Measurements from ENCODE around the gene SULT4A1. TPM values are rescaled to one million over a fixed set of nuclear protein-coding genes. Genes with fewer than 3 reads are reported as not detected.

The SULT4A1 gene
- polyA plus RNA-seq, 2 of the 4 experiments (the other 2 are of a cell fraction) = not detected

DNA sequence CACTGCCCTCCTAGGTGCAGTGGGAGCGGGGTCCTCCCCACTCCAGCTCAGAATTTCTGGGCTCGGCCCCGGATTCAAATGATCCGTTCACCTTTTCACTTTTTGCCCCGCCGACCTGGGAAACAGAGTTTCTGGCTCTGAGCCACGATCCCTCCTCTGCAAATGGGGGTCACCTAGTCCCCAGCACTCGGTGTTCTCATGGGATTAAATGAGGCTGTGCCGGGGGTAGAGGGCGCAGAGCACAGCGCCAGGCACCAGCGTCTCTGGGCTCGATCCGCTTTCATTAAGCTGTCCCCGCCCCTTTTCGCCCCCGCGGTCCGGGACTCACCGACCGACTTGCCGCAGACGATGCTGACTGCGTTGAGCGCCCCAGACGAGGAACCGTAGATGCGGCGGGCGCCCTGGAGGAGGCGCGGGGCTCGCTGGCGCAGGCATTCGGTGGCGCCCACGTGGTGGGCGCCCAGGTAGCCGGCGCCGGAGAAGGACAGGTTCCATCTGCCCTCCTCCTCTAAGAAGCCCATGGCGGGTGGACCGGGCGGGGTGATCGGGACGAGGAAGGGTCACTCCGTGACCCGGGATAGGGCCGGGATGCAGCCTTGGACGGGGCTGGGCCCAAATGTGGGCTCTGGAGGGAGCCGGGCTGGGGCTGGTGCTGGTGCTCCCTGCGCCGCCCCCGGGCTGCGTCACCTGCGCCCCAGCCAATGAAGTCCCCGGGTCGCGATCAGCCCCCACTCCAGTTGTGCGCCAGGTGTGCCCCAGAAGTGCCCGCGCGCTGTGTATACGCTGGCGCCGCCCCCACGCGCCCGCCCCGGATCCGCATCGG, 29.3 kb upstream of the SULT4A1 start, which contains the start of gene PNPLA5:
TSS of gene PNPLA5 (minus strand) at position 654 of the 823 bp plus-strand sequence. CDS start at position 521, 133 bp downstream.
- Histone ChIP-seq H3K4me3 (peak within 1 kb of the TSS; percentile 13; the same call in 1 of the 3 replicates), H3K4me1 (peaks cover 3% of the 10 kb centered on the region; the same call in 2 of the 3 replicates), H3K27ac (no peak within 1 kb of the TSS), H3K4me2 (peak within 1 kb of the TSS; percentile 51), H3K9me3 (no peaks in the 10 kb centered on the region)
- no peak for DNase-seq (ENCODE audit: low read depth in 1 of 2, low spot score in 1 of 2)
- 30% methylated on average over 12 of the region's 72 CpGs for WGBS (ENCODE audit: missing lambda C conversion rate)
- no peak for FAIRE-seq
- ATAC-seq = no peak
- ChIA-PET CTCF (interaction anchor here (1.0 to 1.5 kb wide), 2 partner anchors 12 to 54 kb away, joined by 3 to 4 read pairs; no protein-coding TSS in a partner anchor), POLR2A (no interaction called here)
- TF ChIP-seq, protein P1, sequence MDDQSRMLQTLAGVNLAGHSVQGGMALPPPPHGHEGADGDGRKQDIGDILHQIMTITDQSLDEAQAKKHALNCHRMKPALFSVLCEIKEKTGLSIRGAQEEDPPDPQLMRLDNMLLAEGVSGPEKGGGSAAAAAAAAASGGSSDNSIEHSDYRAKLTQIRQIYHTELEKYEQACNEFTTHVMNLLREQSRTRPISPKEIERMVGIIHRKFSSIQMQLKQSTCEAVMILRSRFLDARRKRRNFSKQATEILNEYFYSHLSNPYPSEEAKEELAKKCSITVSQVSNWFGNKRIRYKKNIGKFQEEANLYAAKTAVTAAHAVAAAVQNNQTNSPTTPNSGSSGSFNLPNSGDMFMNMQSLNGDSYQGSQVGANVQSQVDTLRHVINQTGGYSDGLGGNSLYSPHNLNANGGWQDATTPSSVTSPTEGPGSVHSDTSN (IDR thresholded peaks at IDR 0.05) = no peak
- no peak for TF ChIP-seq EHF (CRISPR knock-in tag; IDR thresholded peaks at IDR 0.05)

DNA sequence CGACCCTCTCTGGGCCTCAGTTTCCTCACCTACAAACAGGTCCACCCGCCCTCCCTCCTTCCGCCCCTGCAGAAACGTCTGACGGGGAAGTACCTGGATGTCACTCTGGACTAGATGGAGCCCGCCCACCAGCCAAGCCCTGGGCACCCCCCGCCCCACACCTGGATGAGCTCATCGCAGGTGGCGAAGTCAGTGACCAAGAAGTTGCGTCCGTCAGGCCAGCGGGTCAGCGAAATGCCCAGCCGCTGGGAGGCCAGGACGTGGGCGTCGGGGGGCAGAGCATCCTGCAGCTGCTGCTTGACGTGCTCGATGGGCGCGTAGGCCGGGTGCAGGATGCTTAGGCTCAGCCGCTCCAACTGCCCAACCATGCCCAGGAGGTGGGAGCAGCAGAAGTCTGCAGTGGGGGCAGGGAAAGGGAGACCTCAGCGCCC, 28.6 kb upstream of the SULT4A1 start:
- no peak overlapping the region for H3K27ac ChIP-seq
- no peaks in the 10 kb centered on the region for H3K9me3 ChIP-seq
- peaks cover 3% of the 10 kb centered on the region; the same call in 2 of the 3 replicates for H3K4me1 ChIP-seq
- DNase-seq (ENCODE audit: low read depth in 1 of 2, low spot score in 1 of 2) (no peak), ATAC-seq (no peak), FAIRE-seq (no peak)
- no peak overlapping the region; the same call in 2 of the 3 replicates for H3K4me3 ChIP-seq
- WGBS (ENCODE audit: missing lambda C conversion rate) = no CpG with 5 or more reads among the region's 24 CpGs
- TF ChIP-seq CEBPB (IDR thresholded peaks at IDR 0.05) (no peak), ZSCAN20 (CRISPR knock-in tag; IDR thresholded peaks at IDR 0.05) (no peak), ZC3H11A (IDR thresholded peaks at IDR 0.05) (no peak), SREBF2 (IDR thresholded peaks at IDR 0.05) (no peak), MAFK (IDR thresholded peaks at IDR 0.05; ENCODE audit: partially characterized antibody) (no peak), RCOR1 (IDR thresholded peaks at IDR 0.05; ENCODE audit: low read depth, low read length) (no peak), FOSB (CRISPR knock-in tag; IDR thresholded peaks at IDR 0.05) (no peak), HOXB13 (CRISPR knock-in tag; IDR thresholded peaks at IDR 0.05; ENCODE audit: low read depth) (no peak), ESRRA (IDR thresholded peaks at IDR 0.05; ENCODE audit: borderline replicate concordance, low read length) (no peak), NPAS2 (CRISPR knock-in tag; IDR thresholded peaks at IDR 0.05; ENCODE audit: borderline replicate concordance) (no peak)
- TF ChIP-seq, protein P2, sequence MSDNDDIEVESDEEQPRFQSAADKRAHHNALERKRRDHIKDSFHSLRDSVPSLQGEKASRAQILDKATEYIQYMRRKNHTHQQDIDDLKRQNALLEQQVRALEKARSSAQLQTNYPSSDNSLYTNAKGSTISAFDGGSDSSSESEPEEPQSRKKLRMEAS (IDR thresholded peaks at IDR 0.05) = no peak
- ChIA-PET POLR2A (no interaction called here), CTCF (interaction anchor here (1.0 to 1.5 kb wide), 2 partner anchors 13 to 55 kb away, joined by 3 to 4 read pairs; no protein-coding TSS in a partner anchor)
- peak overlapping the region; percentile 51; the same call in 1 of the 3 replicates for H3K4me2 ChIP-seq

DNA sequence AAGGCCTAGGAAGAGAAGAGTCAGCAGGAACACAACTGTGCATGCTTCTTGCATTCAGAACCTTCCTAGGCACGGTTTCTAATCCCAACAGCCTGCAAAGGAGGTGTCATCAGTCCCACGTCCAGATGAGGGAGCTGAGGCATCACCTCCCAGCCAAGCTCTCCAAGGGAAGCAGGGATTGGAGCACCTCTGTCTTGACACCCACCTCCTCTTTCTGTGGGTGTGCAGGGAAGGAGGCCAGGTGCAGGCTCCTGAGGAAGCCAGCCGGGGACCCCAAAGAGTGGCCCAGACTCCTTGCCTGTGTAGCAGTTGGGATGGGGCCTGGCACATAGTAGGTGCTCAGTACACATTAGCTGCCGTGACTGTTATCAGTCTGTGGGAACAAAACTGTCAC, 27.5 kb upstream of the SULT4A1 start:
- WGBS (ENCODE audit: missing lambda C conversion rate) = 50% methylated on average over 2 of the region's 4 CpGs
- DNase-seq (ENCODE audit: low read depth in 1 of 2, low spot score in 1 of 2) (peak in 1 of 2 experiments; percentile 44), ATAC-seq (peak; percentile 49 to 68; a peak in 4 of 6 replicates), FAIRE-seq (no peak)
- H3K4me1 ChIP-seq = peaks cover 3% of the 10 kb centered on the region; the same call in 2 of the 3 replicates
- no peak overlapping the region for H3K4me3 ChIP-seq
- no peak overlapping the region for H3K27ac ChIP-seq
- no peak overlapping the region for H3K4me2 ChIP-seq
- TF ChIP-seq JUNB (IDR thresholded peaks at IDR 0.05) (no peak), HOXB13 (CRISPR knock-in tag; IDR thresholded peaks at IDR 0.05; ENCODE audit: low read depth) (no peak), ZC3H11A (IDR thresholded peaks at IDR 0.05) (no peak), EHMT2 (IDR thresholded peaks at IDR 0.05; ENCODE audit: low read depth) (no peak), RCOR1 (IDR thresholded peaks at IDR 0.05; ENCODE audit: low read depth, low read length) (no peak), MYC (IDR thresholded peaks at IDR 0.05; ENCODE audit: borderline replicate concordance, low read length) (no peak), RAD21 (conservative IDR thresholded peaks at IDR 0.05 in 1 of 2, IDR thresholded peaks at IDR 0.05 in 1 of 2) (peak; percentile 25 to 51; a peak in 3 of 5 replicates)
- CTCF ChIA-PET = interaction anchor here (1.0 to 2.5 kb wide), 7 partner anchors 14 to 616 kb away, joined by 3 to 14 read pairs (median 3); no protein-coding TSS in a partner anchor
- no peaks in the 10 kb centered on the region for H3K9me3 ChIP-seq
- POLR2A ChIA-PET = no interaction called here

All from A549 (cell line).